Measurements from ENCODE around the gene CHST3. TPM values are rescaled to one million over a fixed set of nuclear protein-coding genes. Genes with fewer than 3 reads are reported as not detected.

CHST3 gene
- total RNA-seq, 3 donors from 2014 or later = 20.2 to 34.5 (median 25.6) TPM

DNA sequence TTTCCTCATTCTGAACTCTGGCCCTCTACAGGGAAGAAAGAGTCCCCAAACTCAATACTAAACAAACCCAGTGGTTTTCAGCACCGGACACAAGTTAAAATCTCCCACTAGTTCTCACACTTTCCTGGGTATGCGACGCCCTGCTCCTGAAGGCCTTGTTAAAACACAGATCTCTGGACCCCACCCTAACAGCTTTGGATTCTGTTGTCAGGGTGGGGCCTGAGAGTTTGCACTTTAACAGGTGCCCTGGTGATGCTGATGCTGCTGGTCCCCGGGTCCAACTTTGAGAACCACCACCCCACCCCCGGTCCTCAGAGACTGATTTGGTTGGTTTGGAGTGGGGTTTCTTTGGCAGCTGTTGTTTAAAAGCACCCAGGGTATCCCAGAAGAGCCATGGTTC lies 61.6 kb downstream of the CHST3 start:
- Histone ChIP-seq H3K4me3 (no peak overlapping the region), H3K36me3 (no peaks in the 10 kb centered on the region), H3K4me1 (no peaks in the 10 kb centered on the region), H3K9me3 (no peaks in the 10 kb centered on the region), H3K27me3 (no peaks in the 10 kb centered on the region), H3K27ac (no peak overlapping the region)
- no peak for DNase-seq (ENCODE audit: low spot score in 2 of 2)
- TF ChIP-seq POLR2AphosphoS5 (IDR thresholded peaks at IDR 0.05) = no peak
- no peak for TF ChIP-seq POLR2A (IDR thresholded peaks at IDR 0.05)
- TF ChIP-seq, protein P1, sequence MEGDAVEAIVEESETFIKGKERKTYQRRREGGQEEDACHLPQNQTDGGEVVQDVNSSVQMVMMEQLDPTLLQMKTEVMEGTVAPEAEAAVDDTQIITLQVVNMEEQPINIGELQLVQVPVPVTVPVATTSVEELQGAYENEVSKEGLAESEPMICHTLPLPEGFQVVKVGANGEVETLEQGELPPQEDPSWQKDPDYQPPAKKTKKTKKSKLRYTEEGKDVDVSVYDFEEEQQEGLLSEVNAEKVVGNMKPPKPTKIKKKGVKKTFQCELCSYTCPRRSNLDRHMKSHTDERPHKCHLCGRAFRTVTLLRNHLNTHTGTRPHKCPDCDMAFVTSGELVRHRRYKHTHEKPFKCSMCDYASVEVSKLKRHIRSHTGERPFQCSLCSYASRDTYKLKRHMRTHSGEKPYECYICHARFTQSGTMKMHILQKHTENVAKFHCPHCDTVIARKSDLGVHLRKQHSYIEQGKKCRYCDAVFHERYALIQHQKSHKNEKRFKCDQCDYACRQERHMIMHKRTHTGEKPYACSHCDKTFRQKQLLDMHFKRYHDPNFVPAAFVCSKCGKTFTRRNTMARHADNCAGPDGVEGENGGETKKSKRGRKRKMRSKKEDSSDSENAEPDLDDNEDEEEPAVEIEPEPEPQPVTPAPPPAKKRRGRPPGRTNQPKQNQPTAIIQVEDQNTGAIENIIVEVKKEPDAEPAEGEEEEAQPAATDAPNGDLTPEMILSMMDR (IDR thresholded peaks at IDR 0.05) = no peak
- intact Hi-C loops (cut with DNase I; ENCODE audit: low total_unique reads) = no loop called here

DNA sequence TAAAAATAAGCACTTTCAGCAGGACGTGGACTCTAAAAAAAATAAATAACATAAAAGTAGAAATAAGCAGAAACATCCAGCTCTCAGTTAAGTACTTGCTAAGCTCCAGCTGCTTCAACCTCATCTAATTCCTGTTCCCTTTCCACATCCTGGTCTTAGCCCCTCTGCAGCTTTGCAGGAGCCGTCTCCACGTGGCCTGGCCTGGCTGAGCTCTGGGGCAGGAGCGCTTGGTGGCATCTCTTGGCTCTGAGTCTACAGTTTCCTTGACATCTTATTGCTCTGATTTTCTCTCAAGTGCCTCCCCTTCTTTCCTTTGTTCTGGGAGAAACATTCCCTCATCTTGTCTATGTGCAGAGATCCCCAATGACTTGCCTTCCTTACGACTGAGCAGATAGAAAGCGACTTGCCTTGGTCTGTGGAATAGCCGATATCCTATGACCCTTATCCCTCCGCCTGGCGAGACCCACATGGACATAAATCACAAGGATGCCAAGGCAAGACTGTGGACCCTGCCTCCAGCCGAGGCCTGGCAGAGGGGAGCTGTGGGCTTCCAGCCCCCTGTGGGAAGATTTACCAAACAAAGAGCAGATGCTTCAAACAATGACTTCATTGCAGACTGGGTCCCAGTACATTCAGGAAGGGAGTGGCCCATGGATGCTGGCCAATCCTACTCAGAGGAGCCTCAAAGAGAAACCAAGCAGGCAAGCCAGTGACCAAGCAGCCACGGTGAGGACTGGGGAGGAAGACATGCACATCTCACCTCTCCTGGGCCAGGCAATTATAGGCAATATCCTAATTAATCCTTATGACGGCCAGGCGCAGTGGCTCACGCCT lies 62.3 kb downstream of the CHST3 start:
- intact Hi-C loops (cut with DNase I; ENCODE audit: low total_unique reads) = no loop called here
- Histone ChIP-seq H3K27ac (no peak overlapping the region), H3K27me3 (no peaks in the 10 kb centered on the region), H3K36me3 (no peaks in the 10 kb centered on the region), H3K9me3 (no peaks in the 10 kb centered on the region), H3K4me3 (no peak overlapping the region), H3K4me1 (no peaks in the 10 kb centered on the region)
- TF ChIP-seq POLR2A (IDR thresholded peaks at IDR 0.05) (no peak), POLR2AphosphoS5 (IDR thresholded peaks at IDR 0.05) (no peak)
- TF ChIP-seq, protein P1 (IDR thresholded peaks at IDR 0.05) = no peak
- DNase-seq (ENCODE audit: low spot score in 2 of 2) = no peak

DNA sequence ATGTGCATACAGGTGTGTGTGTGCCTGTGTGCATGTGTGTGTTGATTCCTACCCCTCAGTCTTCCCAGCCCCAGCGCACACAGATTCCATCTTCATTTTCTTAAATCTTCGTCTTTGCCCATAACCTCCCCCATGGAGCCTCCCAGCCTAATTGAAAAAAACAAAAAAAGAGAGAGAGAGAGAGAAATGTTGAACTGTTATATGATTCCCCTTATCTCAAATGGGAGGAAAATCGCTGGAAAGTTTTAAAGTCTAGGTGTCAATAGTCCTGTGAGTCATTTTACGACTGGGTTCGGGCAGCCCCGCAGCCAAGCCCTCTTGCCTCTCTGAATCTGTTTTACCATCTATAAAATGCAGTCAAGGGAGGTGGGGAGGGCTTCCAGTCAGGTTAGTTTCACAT lies 63.3 kb downstream of the CHST3 start:
- intact Hi-C loops (cut with DNase I; ENCODE audit: low total_unique reads) = no loop called here
- TF ChIP-seq POLR2AphosphoS5 (IDR thresholded peaks at IDR 0.05) = no peak
- TF ChIP-seq, protein P1 (IDR thresholded peaks at IDR 0.05) = no peak
- no peak for TF ChIP-seq POLR2A (IDR thresholded peaks at IDR 0.05)
- Histone ChIP-seq H3K27ac (no peak overlapping the region), H3K4me1 (no peaks in the 10 kb centered on the region), H3K9me3 (no peaks in the 10 kb centered on the region), H3K36me3 (no peaks in the 10 kb centered on the region), H3K27me3 (no peaks in the 10 kb centered on the region), H3K4me3 (no peak overlapping the region)
- DNase-seq (ENCODE audit: low spot score in 2 of 2) = no peak

DNA sequence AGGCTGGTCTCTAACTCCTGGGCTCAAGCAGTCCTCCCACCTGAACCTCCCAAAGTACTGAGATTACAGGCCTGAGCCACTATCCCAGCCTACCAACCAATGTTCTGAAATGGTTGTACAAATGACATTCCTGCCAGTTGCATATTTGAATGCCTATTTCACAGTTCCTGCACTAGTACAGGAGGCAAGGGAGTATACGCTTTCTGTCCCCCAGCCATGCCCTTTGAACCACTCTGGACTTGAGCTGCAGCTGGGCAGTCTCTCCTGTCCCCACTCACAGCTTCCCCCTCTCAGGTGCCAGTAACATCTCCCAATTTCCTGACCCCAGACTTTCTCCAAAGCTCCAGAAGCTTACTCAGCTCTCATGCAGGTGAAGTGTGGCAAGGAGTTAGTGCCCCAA lies 65.2 kb downstream of the CHST3 start:
- TF ChIP-seq POLR2A (IDR thresholded peaks at IDR 0.05) (no peak), POLR2AphosphoS5 (IDR thresholded peaks at IDR 0.05) (no peak)
- TF ChIP-seq, protein P1 (IDR thresholded peaks at IDR 0.05) = no peak
- Histone ChIP-seq H3K36me3 (no peaks in the 10 kb centered on the region), H3K27me3 (no peaks in the 10 kb centered on the region), H3K4me1 (no peaks in the 10 kb centered on the region), H3K4me3 (no peak overlapping the region), H3K9me3 (no peaks in the 10 kb centered on the region), H3K27ac (no peak overlapping the region)
- no peak for DNase-seq (ENCODE audit: low spot score in 2 of 2)
- intact Hi-C loops (cut with DNase I; ENCODE audit: low total_unique reads) = no loop called here

DNA sequence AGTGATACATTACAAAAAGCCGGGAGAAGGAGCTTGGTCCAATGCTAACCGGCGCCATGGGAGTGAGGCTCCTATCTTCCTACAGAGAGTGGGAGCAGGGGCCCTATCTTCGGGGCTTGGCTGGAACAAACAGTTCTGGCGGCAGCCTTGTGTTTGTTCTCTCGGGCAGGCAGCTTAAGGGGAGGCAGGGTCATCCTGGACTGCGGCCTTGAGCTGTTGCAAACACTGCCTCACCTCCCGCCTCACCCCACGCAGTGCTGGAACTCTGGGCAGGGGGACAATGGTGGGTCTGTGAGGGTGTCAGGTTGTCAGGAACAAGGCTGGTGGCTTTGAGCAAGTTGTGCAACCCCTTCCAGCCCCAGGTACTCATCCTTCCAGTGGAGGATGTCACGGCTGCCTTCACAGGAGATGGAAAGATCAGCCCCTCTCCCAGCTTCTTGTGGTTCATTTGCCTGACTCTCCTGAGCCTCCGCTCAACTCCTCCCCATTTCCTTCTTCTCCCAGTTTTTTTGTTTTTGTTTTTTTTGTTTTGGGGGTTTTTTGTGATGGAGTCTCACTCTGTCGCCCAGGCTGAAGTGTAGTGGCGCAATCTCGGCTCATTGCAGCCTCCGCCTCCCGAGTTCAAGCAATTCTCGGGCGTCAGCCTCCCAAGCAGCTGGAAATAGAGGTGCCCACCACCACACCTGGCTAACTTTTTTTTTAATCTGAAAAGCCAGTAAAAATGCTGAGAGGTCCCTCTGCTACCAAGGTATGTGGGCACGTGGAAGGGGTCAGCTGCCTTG lies 66.8 kb downstream of the CHST3 start:
- Histone ChIP-seq H3K36me3 (no peaks in the 10 kb centered on the region), H3K4me3 (no peak overlapping the region), H3K9me3 (no peaks in the 10 kb centered on the region), H3K4me1 (no peaks in the 10 kb centered on the region), H3K27ac (no peak overlapping the region), H3K27me3 (no peaks in the 10 kb centered on the region)
- intact Hi-C loops (cut with DNase I; ENCODE audit: low total_unique reads) = no loop called here
- DNase-seq (ENCODE audit: low spot score in 2 of 2) = no peak
- TF ChIP-seq, protein P1 (IDR thresholded peaks at IDR 0.05) = no peak
- TF ChIP-seq POLR2A (IDR thresholded peaks at IDR 0.05) (no peak), POLR2AphosphoS5 (IDR thresholded peaks at IDR 0.05) (peak in 1 of 3 donors; percentile 29)

Measured in breast epithelium (tissue), 4 donors.